Stimulated activated CD8-positive, alpha-beta memory T cell treated with anti-CD3 and anti-CD28 coated beads, Interleukin-2, amount 100 ng/mL, for 1 hour (primary cell): ENCODE measurements around the gene ZFR.
A peak's percentile ranks its signal among the peaks of the same experiment; 100 is the strongest.
"Not testable (repeated sequence)": the region's sequence is repeated elsewhere in the genome, so short reads cannot be mapped to it uniquely, and the experiment has no call there.

Experiments
- DNase-seq, 2 donors: peaks; one replicate each; pipeline ENCODE4 v3.0.0-alpha.2; 2020; ENCODE audit warnings: low read depth in 2 of 2

The ZFR gene

GRCh38 chr5:32452316-32452715, 7.8 kb upstream of the ZFR start:
- not testable (repeated sequence) for DNase-seq

DNA sequence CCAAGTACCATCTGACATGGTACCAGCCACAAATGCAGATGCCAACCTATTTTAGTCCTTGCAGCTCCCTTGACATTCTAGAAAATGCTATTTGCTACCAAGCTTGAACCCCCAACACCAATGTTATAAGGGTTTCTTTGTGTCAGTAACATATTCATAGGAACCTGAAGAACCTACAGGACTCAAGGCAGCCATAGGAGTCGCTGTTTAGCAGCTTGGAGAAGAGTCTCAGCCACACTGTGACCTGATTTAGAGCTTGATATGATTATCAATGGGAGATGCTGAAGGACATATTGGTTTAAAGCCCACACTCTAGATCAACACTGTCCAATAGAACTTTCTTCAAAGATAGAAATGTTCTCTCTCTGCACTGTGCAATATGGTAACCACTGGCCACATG, 6.4 kb upstream of the ZFR start:
- DNase-seq: no peak

DNA sequence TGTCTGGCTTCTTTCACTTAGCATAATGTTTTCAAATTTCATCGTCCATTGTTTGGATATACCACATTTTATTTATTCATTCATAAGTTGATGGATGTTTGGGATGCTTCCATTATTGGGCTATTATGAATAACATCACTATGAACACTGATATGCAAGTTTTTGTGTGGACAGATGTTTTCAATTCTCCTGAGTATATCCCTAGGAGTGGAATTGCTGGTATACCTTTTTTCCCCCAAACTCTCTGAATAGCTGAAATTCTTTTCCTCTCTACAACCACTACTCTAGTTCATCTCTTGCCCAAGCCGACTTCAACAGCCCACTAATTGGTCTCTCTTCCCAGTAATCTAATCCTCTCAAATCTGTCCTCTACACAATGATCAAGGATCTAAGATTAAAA, 4.7 kb upstream of the ZFR start:
- no peak for DNase-seq

- DNase-seq: no peak
Observed at GRCh38 chr5:32446630-32447029, 2.1 kb upstream of the ZFR start.

DNA sequence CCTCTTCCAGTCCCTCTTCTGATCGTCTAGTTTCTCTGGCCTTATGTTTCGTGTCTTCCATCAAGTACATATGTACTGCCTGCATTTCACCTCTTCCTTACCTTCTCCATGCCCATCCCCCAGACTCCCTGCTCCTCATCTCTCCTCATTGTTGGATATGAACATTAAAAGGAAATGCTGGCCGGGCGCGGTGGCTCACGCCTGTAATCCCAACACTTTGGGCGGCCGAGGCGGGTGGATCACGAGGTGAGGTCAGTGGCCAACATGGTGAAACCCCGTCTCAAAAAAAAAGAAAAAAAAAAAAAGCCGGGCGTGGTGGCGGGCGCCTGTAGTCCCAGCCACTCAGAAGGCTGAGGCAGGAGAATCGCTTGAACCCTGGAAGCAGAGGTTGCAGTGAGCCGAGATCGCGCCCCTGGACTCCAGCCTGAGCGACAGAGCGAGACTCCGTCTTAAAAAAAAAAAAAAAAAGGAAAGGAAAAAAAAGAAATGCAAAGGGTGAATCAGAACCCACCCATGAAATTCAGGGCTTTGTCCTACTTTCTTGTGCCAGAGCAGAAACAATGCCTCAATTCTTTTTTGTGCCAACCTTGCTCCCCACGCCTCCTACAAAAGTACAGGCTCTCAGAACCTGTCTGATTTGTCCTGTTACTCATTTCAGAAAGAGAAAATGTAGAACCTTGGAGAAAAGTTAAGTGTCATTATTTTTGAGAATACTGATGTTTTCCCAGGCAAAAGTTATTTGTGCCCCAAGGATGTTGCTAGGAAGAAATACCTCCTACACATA, 1.5 kb upstream of the ZFR start:
- no peak for DNase-seq

GRCh38 chr5:32445287-32445758, 783 bp upstream of the ZFR start:
- DNase-seq: no peak

- DNase-seq: peak; percentile 14 to 33
Observed at GRCh38 chr5:32443541-32444430, 754 bp downstream of the ZFR start.

DNA sequence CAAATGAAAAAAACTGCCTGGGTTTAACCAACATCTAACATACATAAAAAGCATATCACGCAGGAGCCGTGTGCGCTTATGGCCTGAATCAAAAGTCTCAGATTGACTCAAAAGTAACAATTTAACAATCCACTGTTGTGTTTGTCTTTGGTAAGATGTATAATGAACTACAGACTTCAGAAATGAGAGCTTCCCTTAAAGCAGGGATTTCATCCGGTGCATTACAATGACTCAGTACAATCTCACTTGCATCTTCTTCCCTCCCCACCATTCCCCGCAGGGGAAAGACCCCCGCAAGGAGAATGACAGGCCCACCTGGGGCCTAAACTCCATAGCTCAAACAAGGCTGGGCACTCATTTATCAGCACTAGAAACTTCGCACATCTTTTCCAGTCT, 1.4 kb downstream of the ZFR start:
- no peak for DNase-seq

GRCh38 chr5:32439086-32439642, 5.4 kb downstream of the ZFR start:
- DNase-seq: no peak

GRCh38 chr5:32436553-32437242, 7.8 kb downstream of the ZFR start:
- DNase-seq: no peak

GRCh38 chr5:32435383-32435782, 9.2 kb downstream of the ZFR start:
- DNase-seq: no peak

GRCh38 chr5:32434221-32434620, 10.3 kb downstream of the ZFR start:
- DNase-seq: no peak

DNA sequence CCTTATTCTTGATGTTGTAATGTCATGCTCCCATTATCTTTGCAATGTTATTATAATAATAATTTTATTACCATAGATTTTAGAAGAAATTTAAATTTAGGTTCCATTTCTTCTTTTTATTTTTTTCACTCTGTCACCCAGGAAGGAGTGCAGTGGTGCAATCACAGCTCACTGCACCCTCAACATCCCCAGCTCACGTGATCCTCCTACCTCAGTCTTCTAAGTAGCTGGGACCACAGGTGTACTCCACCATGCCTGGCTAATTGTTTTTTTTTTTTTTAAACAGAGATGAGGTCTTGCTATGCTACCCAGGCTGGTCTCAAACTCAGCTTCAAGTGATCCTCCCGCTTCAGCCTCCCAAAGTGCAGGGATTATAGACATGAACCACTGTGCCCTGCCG, 11.9 kb downstream of the ZFR start:
- no peak for DNase-seq

DNA sequence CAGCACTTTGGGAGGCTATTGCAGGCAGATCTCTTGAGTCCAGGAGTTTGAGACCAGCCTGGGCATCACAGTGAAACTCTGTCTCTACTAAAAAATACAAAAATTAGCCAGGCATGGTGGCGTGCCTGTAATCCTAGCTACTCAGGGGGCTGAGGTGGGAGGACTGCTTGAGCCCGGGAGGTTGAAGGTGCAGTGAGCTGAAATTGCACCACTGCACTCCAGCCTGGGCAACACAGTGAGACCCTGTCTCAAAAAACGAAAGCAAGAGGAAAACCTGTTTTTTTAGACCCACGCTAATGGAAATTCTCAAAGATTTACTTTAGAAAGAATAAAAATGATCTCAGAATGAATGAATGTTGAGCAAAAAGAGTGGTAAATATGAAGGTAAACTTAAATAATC, 13.7 kb downstream of the ZFR start:
- not testable (repeated sequence) for DNase-seq

GRCh38 chr5:32428426-32428825, 16.1 kb downstream of the ZFR start:
- DNase-seq: no peak

DNA sequence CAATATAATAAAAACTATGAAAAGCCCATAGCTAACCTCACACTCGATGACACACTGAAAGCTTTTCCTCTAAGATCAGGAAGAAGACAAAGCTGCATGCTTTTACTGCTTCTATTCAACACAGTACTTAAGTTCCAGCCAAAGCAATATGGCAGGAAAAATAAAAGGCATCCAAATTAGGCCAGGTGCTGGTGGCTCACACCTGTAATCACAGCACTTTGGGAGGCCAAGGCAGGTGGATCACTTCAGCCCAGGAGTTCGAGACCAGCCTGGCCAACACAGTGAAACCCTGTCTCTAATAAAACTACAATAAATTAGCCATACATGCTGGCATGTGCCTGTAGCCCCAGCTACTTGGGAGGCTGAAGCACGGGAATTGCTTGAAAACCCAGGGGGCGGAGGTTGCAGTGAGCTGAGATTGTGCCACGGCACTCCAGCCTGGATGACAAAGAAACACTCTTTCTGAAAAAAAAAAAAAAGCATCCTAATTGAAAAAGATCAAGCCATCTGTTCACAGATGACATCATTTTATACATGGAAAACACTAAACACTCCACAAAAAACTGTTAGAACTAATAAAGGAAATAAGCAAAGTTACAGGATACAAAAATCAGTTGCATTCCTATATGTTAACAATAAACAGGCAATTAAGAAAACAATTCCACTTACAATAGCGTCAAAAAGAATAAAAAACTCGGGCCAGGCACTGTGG, 17.9 kb downstream of the ZFR start:
- no peak for DNase-seq

DNA sequence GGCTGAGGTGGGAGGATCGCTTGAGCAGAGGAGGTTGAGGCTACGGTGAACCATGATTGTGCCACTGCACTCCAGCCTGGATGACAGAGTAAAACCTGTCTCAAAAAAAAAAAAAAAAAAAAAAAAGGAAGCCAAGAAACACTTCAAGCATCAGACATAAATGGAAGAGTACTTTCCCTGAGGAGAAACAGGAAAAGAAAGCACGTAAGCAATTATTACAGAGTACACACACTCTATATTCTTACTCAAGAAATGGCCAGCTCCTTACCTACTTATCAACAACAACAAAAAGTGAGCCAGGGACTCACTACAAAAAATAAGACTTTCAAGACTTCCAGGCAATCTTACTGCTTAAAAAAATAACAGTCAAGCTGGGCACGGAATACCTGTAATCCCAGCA, 21.8 kb downstream of the ZFR start:
- no peak for DNase-seq

DNA sequence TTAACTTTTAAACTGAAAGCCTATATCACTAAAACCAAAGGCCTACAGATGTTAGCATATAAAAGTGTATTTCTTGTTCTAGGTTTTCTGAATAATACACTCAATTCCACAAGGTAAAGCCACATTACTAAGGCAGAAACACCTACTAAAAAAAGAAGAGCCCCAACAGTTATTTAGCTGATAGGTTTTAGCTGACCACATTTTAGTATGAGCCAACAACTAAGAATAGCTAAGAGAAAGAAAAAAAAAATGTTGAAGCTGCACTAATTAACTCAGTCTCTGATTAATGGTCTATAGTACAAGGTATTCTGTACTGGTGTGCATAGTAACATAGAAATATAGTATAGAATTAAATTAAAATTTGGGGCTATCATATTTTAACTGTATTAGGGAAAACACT, 23.5 kb downstream of the ZFR start:
- DNase-seq: no peak

- DNase-seq: no peak
Observed at GRCh38 chr5:32420506-32420905, 24.0 kb downstream of the ZFR start.

DNA sequence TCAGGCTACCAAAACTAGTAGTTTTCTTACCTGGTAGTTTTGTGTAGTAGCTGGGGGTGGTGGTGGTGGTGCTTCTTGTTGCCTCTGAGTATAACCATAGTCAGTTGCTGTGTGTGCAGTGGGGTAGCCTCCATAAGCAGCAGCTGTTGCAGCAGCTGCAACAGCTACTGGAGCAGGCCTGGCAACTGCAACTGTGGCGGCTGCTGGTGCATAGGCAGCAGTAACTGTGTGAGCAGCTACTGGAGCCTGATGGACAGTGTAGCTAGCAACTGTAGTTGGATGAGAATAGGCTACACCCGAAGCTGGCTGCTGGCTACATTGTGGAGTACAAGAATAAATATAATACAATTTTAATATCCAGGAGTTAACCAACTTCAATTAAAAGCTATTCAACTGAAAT, 24.7 kb downstream of the ZFR start:
- DNase-seq: no peak

- no peak for DNase-seq
Observed at GRCh38 chr5:32413466-32414263, 30.9 kb downstream of the ZFR start.
